Tibial artery (tissue), 4 donors: ENCODE measurements around the gene SCN7A.

Experiments used
- DNase-seq, 2 donors: peaks; one replicate each; pipeline ENCODE4 v3.0.0-alpha.2; 2019
- H3K27ac ChIP-seq, 2 donors: fragments of 200-600 bp; sonication (generic) in 1 of 2; 1 replicate in 1 of 2; 2 replicates in 1 of 2; pipeline ENCODE4 v1.5.1; 2018 to 2019; ENCODE audit warnings: mild to moderate bottlenecking in 1 of 2
- H3K27me3 ChIP-seq, 2 donors: fragments of 200-600 bp; sonication (generic) in 1 of 2; one replicate each; pipeline versions ENCODE4 v1.5.1 to v1.6.0; 2016 to 2019
- H3K36me3 ChIP-seq, 3 donors: fragments of 200-600 bp; sonication (generic) in 2 of 3; one replicate each; pipeline ENCODE4 v1.5.1; 2016 to 2019; ENCODE audit warnings: mild to moderate bottlenecking in 2 of 3
- H3K4me1 ChIP-seq, 4 donors: fragments of 200-600 bp; sonication (generic) in 2 of 4; 1 replicate in 3 of 4; 2 replicates in 1 of 4; pipeline ENCODE4 v1.5.1; 2016 to 2019
- H3K4me3 ChIP-seq, 2 donors: fragments of 200-600 bp; sonication (generic) in 1 of 2; 1 replicate in 1 of 2; 2 replicates in 1 of 2; pipeline ENCODE4 v1.5.1; 2018 to 2019; ENCODE audit warnings: mild to moderate bottlenecking in 2 of 2
- H3K9me3 ChIP-seq, 3 donors: fragments of 200-600 bp; sonication (generic) in 1 of 3; one replicate each; pipeline ENCODE4 v1.5.1; 2016 to 2019
- CTCF ChIP-seq, 2 experiments: fragments of 200-600 bp in 1 of 2; fragments of 450-650 bp in 1 of 2; IDR thresholded peaks; one replicate each; pipeline ENCODE4 v1.5.1; 2017 to 2019; ENCODE audit warnings: antibody characterized with exemption in 2 of 2, mild to moderate bottlenecking in 1 of 2, moderate library complexity in 1 of 2
- intact Hi-C: fragments of 100-400 bp; cut with DNase I; formaldehyde crosslinking; loops from one replicate; pipeline ENCODE4 v1.15.0; 2023; ENCODE audit warnings: low total_unique reads

Gene SCN7A

GRCh38 chr2:166451468-166451867 is 42.6 kb downstream of the SCN7A start:
- no peaks in the 10 kb centered on the region for H3K4me1 ChIP-seq
- H3K36me3 ChIP-seq, result no peaks in the 10 kb centered on the region
- no peak for TF ChIP-seq CTCF (IDR thresholded peaks at IDR 0.05)
- no peak overlapping the region for H3K27ac ChIP-seq
- H3K9me3 ChIP-seq, result no peaks in the 10 kb centered on the region
- intact Hi-C loops, result no loop called here
- no peak for DNase-seq
- H3K4me3 ChIP-seq, result no peak overlapping the region
- no peaks in the 10 kb centered on the region for H3K27me3 ChIP-seq

DNA sequence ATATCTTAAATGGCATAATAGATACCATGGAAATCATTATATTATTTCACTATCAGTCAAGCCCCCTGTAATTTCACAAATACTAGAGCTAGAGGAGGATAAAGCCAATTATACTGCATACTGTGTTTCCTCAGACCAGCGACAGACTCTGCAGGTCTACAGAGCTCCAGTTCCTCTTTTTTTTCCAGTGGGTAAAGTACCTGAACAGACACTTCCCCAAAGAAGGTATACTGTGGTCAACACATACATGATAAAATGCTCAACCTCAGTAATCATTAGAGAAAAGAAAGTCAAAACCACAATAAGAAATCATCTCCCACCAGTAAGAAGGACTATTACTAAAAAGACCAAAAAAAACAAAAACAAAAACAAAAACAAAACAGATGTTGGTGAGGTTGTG is 44.6 kb downstream of the SCN7A start:
- Histone ChIP-seq H3K4me1 (no peaks in the 10 kb centered on the region), H3K27ac (no peak overlapping the region), H3K9me3 (no peaks in the 10 kb centered on the region), H3K36me3 (no peaks in the 10 kb centered on the region), H3K4me3 (no peak overlapping the region), H3K27me3 (no peaks in the 10 kb centered on the region)
- TF ChIP-seq CTCF (IDR thresholded peaks at IDR 0.05), result no peak
- no peak for DNase-seq
- intact Hi-C loops, result no loop called here

DNA sequence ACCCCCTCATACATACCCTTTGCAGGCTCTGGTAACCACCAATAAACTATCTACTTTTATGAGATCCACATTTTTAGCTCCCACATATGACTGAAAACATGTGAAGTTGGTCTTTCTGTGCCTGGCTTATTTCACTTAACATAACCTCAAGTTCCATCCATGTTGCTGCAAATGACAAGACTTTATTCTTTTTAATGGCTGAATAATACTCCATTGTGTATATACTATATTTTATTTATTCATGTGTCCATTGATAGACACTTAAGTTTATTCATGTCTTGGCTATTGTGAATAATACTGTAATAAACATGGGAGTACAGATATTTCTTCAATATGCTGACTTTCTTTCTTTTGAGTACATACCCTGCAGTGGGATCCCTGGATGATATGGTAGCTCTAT is 45.9 kb downstream of the SCN7A start:
- Histone ChIP-seq H3K4me1 (no peaks in the 10 kb centered on the region), H3K4me3 (no peak overlapping the region), H3K9me3 (no peaks in the 10 kb centered on the region), H3K27ac (no peak overlapping the region), H3K36me3 (no peaks in the 10 kb centered on the region), H3K27me3 (no peaks in the 10 kb centered on the region)
- DNase-seq, result no peak
- intact Hi-C loops, result no loop called here
- TF ChIP-seq CTCF (IDR thresholded peaks at IDR 0.05), result no peak

GRCh38 chr2:166444306-166444705 is 49.7 kb downstream of the SCN7A start:
- no peaks in the 10 kb centered on the region for H3K36me3 ChIP-seq
- no peak for DNase-seq
- no peaks in the 10 kb centered on the region for H3K27me3 ChIP-seq
- intact Hi-C loops, result no loop called here
- H3K27ac ChIP-seq, result no peak overlapping the region
- no peaks in the 10 kb centered on the region for H3K4me1 ChIP-seq
- no peak overlapping the region for H3K4me3 ChIP-seq
- H3K9me3 ChIP-seq, result no peaks in the 10 kb centered on the region
- no peak for TF ChIP-seq CTCF (IDR thresholded peaks at IDR 0.05)

GRCh38 chr2:166440313-166440712 is 53.7 kb downstream of the SCN7A start:
- Histone ChIP-seq H3K9me3 (no peaks in the 10 kb centered on the region), H3K36me3 (no peaks in the 10 kb centered on the region), H3K4me1 (no peaks in the 10 kb centered on the region), H3K4me3 (no peak overlapping the region), H3K27me3 (no peaks in the 10 kb centered on the region), H3K27ac (no peak overlapping the region)
- TF ChIP-seq CTCF (IDR thresholded peaks at IDR 0.05), result no peak
- DNase-seq, result no peak
- intact Hi-C loops, result no loop called here

DNA sequence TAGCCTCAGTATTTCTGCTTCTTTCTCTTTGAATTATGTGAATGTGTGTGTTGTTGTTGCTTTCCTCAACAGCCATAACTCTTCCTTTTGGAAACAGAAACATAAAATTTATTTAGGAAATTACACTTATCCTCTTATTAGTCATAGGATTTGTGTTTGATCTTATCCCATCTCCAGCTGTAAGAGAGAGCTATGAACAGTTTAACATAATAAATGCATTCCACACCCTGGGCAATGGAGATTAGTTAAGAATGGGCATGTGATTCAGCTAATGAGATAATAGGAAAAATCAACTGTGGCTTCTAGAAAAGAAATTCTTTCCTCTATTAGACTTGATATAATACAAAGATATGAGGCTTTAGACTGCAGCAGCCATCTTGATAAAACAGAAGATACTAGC is 55.0 kb downstream of the SCN7A start:
- Histone ChIP-seq H3K9me3 (no peaks in the 10 kb centered on the region), H3K4me3 (no peak overlapping the region), H3K27ac (no peak overlapping the region), H3K27me3 (no peaks in the 10 kb centered on the region), H3K4me1 (no peaks in the 10 kb centered on the region), H3K36me3 (no peaks in the 10 kb centered on the region)
- intact Hi-C loops, result no loop called here
- TF ChIP-seq CTCF (IDR thresholded peaks at IDR 0.05), result no peak
- no peak for DNase-seq
